ENCODE data around the gene GP1BA.

GP1BA gene

DNA sequence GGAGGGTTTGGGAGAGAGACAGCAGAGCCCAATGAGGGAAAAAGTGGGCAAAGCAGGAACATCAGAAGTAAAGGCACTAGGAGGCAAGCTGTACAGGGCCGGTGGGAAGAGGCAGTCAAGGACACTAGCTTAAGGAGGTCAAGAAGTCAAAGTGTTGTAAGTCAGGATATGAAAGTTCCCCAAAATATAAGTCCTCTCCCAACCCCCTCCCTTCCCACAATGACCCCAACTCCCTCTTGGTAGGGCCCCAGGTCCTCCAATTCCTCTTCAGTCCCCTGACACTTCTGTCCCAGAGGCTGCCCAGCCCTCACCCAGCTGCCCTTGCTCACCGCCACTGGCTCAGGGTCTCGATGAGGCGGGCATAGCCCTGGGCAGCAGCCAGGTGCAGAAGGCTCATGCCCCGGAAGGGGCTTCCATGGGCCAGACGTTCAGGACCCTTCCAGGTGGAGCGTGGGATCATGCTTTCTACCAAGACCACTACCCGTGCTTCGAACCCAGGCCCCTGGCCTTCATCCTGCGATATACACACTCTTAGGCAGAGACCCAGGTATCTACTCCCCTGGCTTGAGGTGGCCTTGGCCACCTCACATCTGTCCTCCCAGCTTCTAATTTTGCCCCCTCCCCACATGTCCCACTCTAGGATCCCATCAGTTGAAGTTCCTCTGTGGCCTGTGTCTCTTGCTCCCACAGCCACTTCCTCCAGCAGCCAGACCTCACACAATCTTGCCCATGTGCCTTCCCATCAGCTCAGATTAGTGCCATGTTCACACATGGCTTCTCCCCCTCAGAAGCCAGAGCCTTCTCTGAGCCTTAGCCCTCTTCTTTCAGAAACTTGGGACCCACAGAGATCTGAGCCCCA is 41.4 kb downstream of the GP1BA start:
- DNase-seq (ENCODE audit: low spot score), result no peak

DNA sequence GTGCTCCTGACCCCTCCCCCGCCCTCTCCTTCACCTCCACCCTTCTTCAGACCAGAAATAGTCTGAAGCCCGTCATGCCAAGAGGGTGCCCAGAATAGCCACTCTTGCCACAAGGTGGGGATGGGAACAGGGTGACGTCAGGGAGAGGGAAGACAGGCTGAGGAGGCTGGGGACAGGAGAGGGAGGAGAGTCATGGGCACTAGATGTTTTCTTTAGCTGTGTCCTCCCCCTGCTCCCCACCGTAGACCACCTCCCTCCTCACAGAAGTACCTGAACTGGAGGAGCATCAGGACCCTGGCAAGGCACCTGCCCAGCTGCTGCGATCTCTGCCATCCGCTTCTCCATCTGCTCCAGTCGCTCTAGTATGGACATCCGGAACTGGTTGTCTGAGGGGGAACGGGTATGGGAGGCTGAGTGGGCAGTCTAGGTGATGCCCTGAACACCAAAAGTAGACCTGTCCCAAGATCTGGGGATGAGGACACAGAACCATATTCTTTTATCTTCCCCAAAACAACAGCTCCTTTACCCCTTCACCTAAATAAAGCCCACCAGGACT is 42.1 kb downstream of the GP1BA start:
- no peak for DNase-seq (ENCODE audit: low spot score)

DNA sequence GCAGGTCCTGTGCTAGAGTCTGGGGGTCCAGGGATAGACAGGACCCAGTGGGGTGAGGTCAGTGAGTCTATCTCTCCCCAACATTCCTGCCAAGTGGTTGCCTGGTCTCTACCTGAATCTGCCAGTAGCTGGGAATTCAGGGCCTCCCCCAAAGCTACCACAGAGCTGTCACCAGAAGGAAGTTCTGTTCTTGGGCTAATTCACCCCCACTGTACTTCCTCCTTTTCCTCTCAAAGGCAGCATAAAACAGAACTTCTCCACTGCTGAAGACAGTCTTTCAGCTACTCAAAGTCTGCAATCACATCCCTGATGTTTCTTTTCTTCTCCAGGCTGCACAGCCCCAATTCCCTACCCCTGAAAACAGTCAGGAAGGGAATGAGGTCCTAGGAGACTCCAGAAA is 46.6 kb downstream of the GP1BA start:
- DNase-seq (ENCODE audit: low spot score), result no peak

DNA sequence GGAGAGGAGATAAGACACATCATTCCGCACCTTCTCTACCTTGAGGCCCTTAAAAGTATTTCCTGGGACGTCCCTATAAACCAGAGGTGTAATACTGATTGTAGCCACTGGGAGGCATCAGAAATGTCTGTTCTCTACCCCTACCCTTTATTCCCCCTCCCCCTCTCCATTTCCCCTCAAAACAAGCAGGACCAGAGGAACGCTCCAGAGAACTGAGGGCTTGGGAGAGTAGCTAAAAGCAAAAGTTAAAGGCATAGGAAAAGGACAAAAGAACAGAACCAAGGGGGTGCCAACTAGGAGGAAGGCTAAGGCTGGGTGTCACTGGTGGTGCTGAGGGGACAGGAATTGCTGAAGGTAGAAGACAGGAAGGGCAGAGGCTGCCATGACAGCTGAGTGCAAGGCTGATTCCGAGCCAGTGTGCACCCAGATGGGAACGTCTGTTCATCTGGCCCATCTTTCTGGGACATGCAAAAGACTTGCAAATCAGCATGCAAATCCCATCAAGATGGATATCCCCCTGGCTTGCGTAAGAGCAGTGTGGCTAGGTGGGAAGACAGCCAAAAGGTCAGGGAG is 48.7 kb downstream of the GP1BA start:
- DNase-seq (ENCODE audit: low spot score), result peak; percentile 72

DNA sequence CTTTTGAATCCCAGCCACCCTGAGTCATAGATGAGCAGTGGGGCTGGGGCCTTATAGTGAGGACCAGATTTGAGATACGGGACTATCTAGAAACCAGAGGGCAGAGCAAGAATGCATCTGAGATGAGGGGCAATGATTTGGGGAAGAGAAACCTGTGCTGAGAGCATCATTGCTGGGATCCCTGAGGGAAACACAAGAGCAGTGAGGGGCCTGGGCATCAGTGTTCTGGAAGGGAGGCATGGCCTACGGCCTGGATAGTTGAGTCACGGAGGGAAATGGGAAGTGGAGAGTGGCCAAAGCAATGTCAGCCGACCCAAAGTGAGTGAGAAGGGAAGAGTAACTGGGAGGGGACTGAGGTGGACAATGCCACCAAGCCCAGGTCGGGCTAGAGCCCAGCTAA is 50.2 kb downstream of the GP1BA start:
- no peak for DNase-seq (ENCODE audit: low spot score)
